ENCODE data around the gene ZNF697.

ZNF697 gene

GRCh38 chr1:119648620-119649004, 546 bp upstream of the ZNF697 start:
- peaks cover 30% of the 10 kb centered on the region for H3K4me1 ChIP-seq (ENCODE audit: control insufficient read depth, insufficient read depth, low read length, unreplicated experiment)
- H2AFZ ChIP-seq (ENCODE audit: low read length, unreplicated experiment), result peak overlapping the region; percentile 19

GRCh38 chr1:119647228-119647733, 785 bp downstream of the ZNF697 start:
- H3K79me2 ChIP-seq (ENCODE audit: control insufficient read depth, insufficient read depth, low read length, unreplicated experiment), result peaks cover 48% of the 10 kb centered on the region

More at GRCh38 chr1:119648620-119649004, 546 bp upstream of the ZNF697 start:
- Histone ChIP-seq H3K27ac (ENCODE audit: low read depth, low read length) (peak overlapping the region; percentile 58), H3K27me3 (ENCODE audit: insufficient read depth, low read length) (no peaks in the 10 kb centered on the region), H3K36me3 (ENCODE audit: insufficient read depth, low read length) (no peaks in the 10 kb centered on the region), H3K4me3 (ENCODE audit: low read depth, low read length) (peak overlapping the region; percentile 89), H3K79me2 (ENCODE audit: control insufficient read depth, insufficient read depth, low read length, unreplicated experiment) (peaks cover 37% of the 10 kb centered on the region)

GRCh38 chr1:119646521-119647227, 1.4 kb downstream of the ZNF697 start:
- Histone ChIP-seq H3K36me3 (ENCODE audit: insufficient read depth, low read length) (no peaks in the 10 kb centered on the region), H3K4me3 (ENCODE audit: low read depth, low read length) (peak overlapping the region; percentile 89), H3K79me2 (ENCODE audit: control insufficient read depth, insufficient read depth, low read length, unreplicated experiment) (peaks cover 54% of the 10 kb centered on the region), H3K27ac (ENCODE audit: low read depth, low read length) (peak overlapping the region; percentile 81), H3K4me1 (ENCODE audit: control insufficient read depth, insufficient read depth, low read length, unreplicated experiment) (peaks cover 30% of the 10 kb centered on the region), H3K27me3 (ENCODE audit: insufficient read depth, low read length) (no peaks in the 10 kb centered on the region), H2AFZ (ENCODE audit: low read length, unreplicated experiment) (no peak overlapping the region)

More at GRCh38 chr1:119647228-119647733, 785 bp downstream of the ZNF697 start:
- Histone ChIP-seq H2AFZ (ENCODE audit: low read length, unreplicated experiment) (peak overlapping the region; percentile 63), H3K27me3 (ENCODE audit: insufficient read depth, low read length) (no peaks in the 10 kb centered on the region), H3K4me1 (ENCODE audit: control insufficient read depth, insufficient read depth, low read length, unreplicated experiment) (peaks cover 30% of the 10 kb centered on the region), H3K36me3 (ENCODE audit: insufficient read depth, low read length) (no peaks in the 10 kb centered on the region), H3K4me3 (ENCODE audit: low read depth, low read length) (peak overlapping the region; percentile 89), H3K27ac (ENCODE audit: low read depth, low read length) (peak overlapping the region; percentile 45; the same call in 1 of the 2 replicates)

- peaks cover 73% of the 10 kb centered on the region for H3K79me2 ChIP-seq (ENCODE audit: control insufficient read depth, insufficient read depth, low read length, unreplicated experiment)
- no peak overlapping the region for H3K4me3 ChIP-seq (ENCODE audit: low read depth, low read length)
- H2AFZ ChIP-seq (ENCODE audit: low read length, unreplicated experiment), result no peak overlapping the region
- peaks cover 7% of the 10 kb centered on the region; the same call in 1 of the 2 replicates for H3K36me3 ChIP-seq (ENCODE audit: insufficient read depth, low read length)
- no peaks in the 10 kb centered on the region for H3K27me3 ChIP-seq (ENCODE audit: insufficient read depth, low read length)
- peaks cover 12% of the 10 kb centered on the region for H3K4me1 ChIP-seq (ENCODE audit: control insufficient read depth, insufficient read depth, low read length, unreplicated experiment)
- H3K27ac ChIP-seq (ENCODE audit: low read depth, low read length), result no peak overlapping the region
Measured at GRCh38 chr1:119639109-119639508, 9.0 kb downstream of the ZNF697 start.

- H3K27me3 ChIP-seq (ENCODE audit: insufficient read depth, low read length), result no peaks in the 10 kb centered on the region
- H3K79me2 ChIP-seq (ENCODE audit: control insufficient read depth, insufficient read depth, low read length, unreplicated experiment), result peaks cover 65% of the 10 kb centered on the region
- H3K27ac ChIP-seq (ENCODE audit: low read depth, low read length), result no peak overlapping the region
- H3K4me3 ChIP-seq (ENCODE audit: low read depth, low read length), result no peak overlapping the region
- H2AFZ ChIP-seq (ENCODE audit: low read length, unreplicated experiment), result no peak overlapping the region
- H3K36me3 ChIP-seq (ENCODE audit: insufficient read depth, low read length), result peaks cover 7% of the 10 kb centered on the region; the same call in 1 of the 2 replicates
- H3K4me1 ChIP-seq (ENCODE audit: control insufficient read depth, insufficient read depth, low read length, unreplicated experiment), result peaks cover 20% of the 10 kb centered on the region
Measured at GRCh38 chr1:119637710-119638109, 10.4 kb downstream of the ZNF697 start.

GRCh38 chr1:119636491-119637089, 11.5 kb downstream of the ZNF697 start:
- Histone ChIP-seq H3K27me3 (ENCODE audit: insufficient read depth, low read length) (no peaks in the 10 kb centered on the region), H2AFZ (ENCODE audit: low read length, unreplicated experiment) (no peak overlapping the region), H3K4me3 (ENCODE audit: low read depth, low read length) (no peak overlapping the region), H3K27ac (ENCODE audit: low read depth, low read length) (no peak overlapping the region), H3K79me2 (ENCODE audit: control insufficient read depth, insufficient read depth, low read length, unreplicated experiment) (peaks cover 63% of the 10 kb centered on the region), H3K4me1 (ENCODE audit: control insufficient read depth, insufficient read depth, low read length, unreplicated experiment) (peaks cover 31% of the 10 kb centered on the region), H3K36me3 (ENCODE audit: insufficient read depth, low read length) (peaks cover 7% of the 10 kb centered on the region; the same call in 1 of the 2 replicates)

GRCh38 chr1:119635811-119636390, 12.2 kb downstream of the ZNF697 start:
- peaks cover 1% of the 10 kb centered on the region; the same call in 1 of the 2 replicates for H3K36me3 ChIP-seq (ENCODE audit: insufficient read depth, low read length)
- peaks cover 35% of the 10 kb centered on the region for H3K4me1 ChIP-seq (ENCODE audit: control insufficient read depth, insufficient read depth, low read length, unreplicated experiment)
- H3K27ac ChIP-seq (ENCODE audit: low read depth, low read length), result no peak overlapping the region
- no peak overlapping the region for H2AFZ ChIP-seq (ENCODE audit: low read length, unreplicated experiment)
- no peak overlapping the region for H3K4me3 ChIP-seq (ENCODE audit: low read depth, low read length)
- no peaks in the 10 kb centered on the region for H3K27me3 ChIP-seq (ENCODE audit: insufficient read depth, low read length)
- peaks cover 60% of the 10 kb centered on the region for H3K79me2 ChIP-seq (ENCODE audit: control insufficient read depth, insufficient read depth, low read length, unreplicated experiment)

GRCh38 chr1:119634016-119634415, 14.1 kb downstream of the ZNF697 start:
- no peaks in the 10 kb centered on the region for H3K27me3 ChIP-seq (ENCODE audit: insufficient read depth, low read length)
- peaks cover 38% of the 10 kb centered on the region for H3K4me1 ChIP-seq (ENCODE audit: control insufficient read depth, insufficient read depth, low read length, unreplicated experiment)
- H3K4me3 ChIP-seq (ENCODE audit: low read depth, low read length), result no peak overlapping the region
- no peaks in the 10 kb centered on the region for H3K36me3 ChIP-seq (ENCODE audit: insufficient read depth, low read length)
- no peak overlapping the region for H3K27ac ChIP-seq (ENCODE audit: low read depth, low read length)
- peaks cover 60% of the 10 kb centered on the region for H3K79me2 ChIP-seq (ENCODE audit: control insufficient read depth, insufficient read depth, low read length, unreplicated experiment)
- H2AFZ ChIP-seq (ENCODE audit: low read length, unreplicated experiment), result no peak overlapping the region

GRCh38 chr1:119633575-119633974, 14.5 kb downstream of the ZNF697 start:
- H3K27me3 ChIP-seq (ENCODE audit: insufficient read depth, low read length), result no peaks in the 10 kb centered on the region
- H3K79me2 ChIP-seq (ENCODE audit: control insufficient read depth, insufficient read depth, low read length, unreplicated experiment), result peaks cover 55% of the 10 kb centered on the region
- no peak overlapping the region for H3K4me3 ChIP-seq (ENCODE audit: low read depth, low read length)
- no peaks in the 10 kb centered on the region for H3K36me3 ChIP-seq (ENCODE audit: insufficient read depth, low read length)
- no peak overlapping the region for H3K27ac ChIP-seq (ENCODE audit: low read depth, low read length)
- peaks cover 38% of the 10 kb centered on the region for H3K4me1 ChIP-seq (ENCODE audit: control insufficient read depth, insufficient read depth, low read length, unreplicated experiment)
- H2AFZ ChIP-seq (ENCODE audit: low read length, unreplicated experiment), result no peak overlapping the region

- no peaks in the 10 kb centered on the region for H3K36me3 ChIP-seq (ENCODE audit: insufficient read depth, low read length)
- H3K27me3 ChIP-seq (ENCODE audit: insufficient read depth, low read length), result no peaks in the 10 kb centered on the region
- no peak overlapping the region for H2AFZ ChIP-seq (ENCODE audit: low read length, unreplicated experiment)
- no peak overlapping the region for H3K27ac ChIP-seq (ENCODE audit: low read depth, low read length)
- H3K4me1 ChIP-seq (ENCODE audit: control insufficient read depth, insufficient read depth, low read length, unreplicated experiment), result peaks cover 38% of the 10 kb centered on the region
- no peak overlapping the region for H3K4me3 ChIP-seq (ENCODE audit: low read depth, low read length)
- peaks cover 53% of the 10 kb centered on the region for H3K79me2 ChIP-seq (ENCODE audit: control insufficient read depth, insufficient read depth, low read length, unreplicated experiment)
Measured at GRCh38 chr1:119632841-119633240, 15.2 kb downstream of the ZNF697 start.

Measured in ACC112 (cell line).